ENCODE results near the gene ARID3B.
"Not testable (repeated sequence)": the region's sequence is repeated elsewhere in the genome, so short reads cannot be mapped to it uniquely, and the experiment has no call there.

Gene ARID3B

GRCh38 chr15:74537736-74538135 lies 3.3 kb upstream of the ARID3B start:
- no peak for FAIRE-seq

GRCh38 chr15:74539521-74539920 lies 1.5 kb upstream of the ARID3B start:
- not testable (repeated sequence) for FAIRE-seq

- FAIRE-seq = no peak
Measured at GRCh38 chr15:74540161-74540760, 759 bp upstream of the ARID3B start.

GRCh38 chr15:74541494-74542165 lies 610 bp downstream of the ARID3B start:
- no peak for FAIRE-seq

GRCh38 chr15:74542166-74543042 lies 1.4 kb downstream of the ARID3B start:
- no peak for FAIRE-seq

- FAIRE-seq = no peak
Measured at GRCh38 chr15:74543043-74543422, 2.0 kb downstream of the ARID3B start.

GRCh38 chr15:74543583-74543982 lies 2.6 kb downstream of the ARID3B start:
- FAIRE-seq = no peak

- no peak for FAIRE-seq
Measured at GRCh38 chr15:74545086-74545485, 4.1 kb downstream of the ARID3B start.

- no peak for FAIRE-seq
Measured at GRCh38 chr15:74545776-74546656, 5.0 kb downstream of the ARID3B start.

GRCh38 chr15:74547616-74548015 lies 6.6 kb downstream of the ARID3B start:
- FAIRE-seq = no peak

- FAIRE-seq = no peak
Measured at GRCh38 chr15:74548241-74548640, 7.2 kb downstream of the ARID3B start.

GRCh38 chr15:74549816-74550215 lies 8.8 kb downstream of the ARID3B start:
- FAIRE-seq = no peak

GRCh38 chr15:74551714-74552113 lies 10.7 kb downstream of the ARID3B start:
- FAIRE-seq = no peak

- FAIRE-seq = no peak
Measured at GRCh38 chr15:74552773-74553441, 11.9 kb downstream of the ARID3B start.

GRCh38 chr15:74555192-74555591 lies 14.2 kb downstream of the ARID3B start:
- no peak for FAIRE-seq

GRCh38 chr15:74558706-74559105 lies 17.7 kb downstream of the ARID3B start:
- FAIRE-seq = no peak

- no peak for FAIRE-seq
Measured at GRCh38 chr15:74563442-74563841, 22.4 kb downstream of the ARID3B start.

- FAIRE-seq = no peak
Measured at GRCh38 chr15:74564182-74564581, 23.2 kb downstream of the ARID3B start.

- no peak for FAIRE-seq
Measured at GRCh38 chr15:74565381-74566085, 24.5 kb downstream of the ARID3B start.

- FAIRE-seq = no peak
Measured at GRCh38 chr15:74568594-74568993, 27.6 kb downstream of the ARID3B start.

GRCh38 chr15:74569731-74570070 lies 28.7 kb downstream of the ARID3B start:
- no peak for FAIRE-seq

- no peak for FAIRE-seq
Measured at GRCh38 chr15:74571191-74571590, 30.2 kb downstream of the ARID3B start.
